ENCODE results near the gene TREML2. TPM values are rescaled to one million over a fixed set of nuclear protein-coding genes. Genes with fewer than 3 reads are reported as not detected.

TREML2 gene
- total and polyA plus RNA-seq, 12 donors: 0.06 to 0.19 (median 0.18) TPM; not detected in 9

- TF ChIP-seq CTCF (IDR thresholded peaks at IDR 0.05): no peak
- TF ChIP-seq POLR2A (IDR thresholded peaks at IDR 0.05): no peak
- intact Hi-C loops (cut with DNase I): no loop called here
These were observed 50.3 kb downstream of the TREML2 start for GRCh38 chr6:41150671-41151070.

DNA sequence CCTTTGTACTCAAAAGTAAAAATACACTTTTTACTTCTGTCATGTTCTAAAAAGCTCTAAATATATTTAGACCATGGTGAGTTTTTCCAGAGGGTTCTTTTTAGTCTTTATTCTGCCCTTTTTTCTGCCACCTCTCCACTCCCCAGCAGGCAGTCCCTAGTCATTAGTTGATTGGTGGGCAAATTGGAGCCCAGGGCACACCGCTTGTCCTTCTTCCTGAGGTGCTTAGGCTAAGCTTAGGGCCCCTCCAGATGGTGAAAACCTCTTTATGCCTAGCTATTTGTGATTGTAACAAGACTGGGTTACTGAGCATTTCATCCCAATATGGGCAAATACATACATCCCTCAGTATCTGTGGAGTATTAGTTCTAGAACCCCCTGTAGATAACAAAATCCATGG lies 53.0 kb downstream of the TREML2 start:
- Histone ChIP-seq H3K9me3 (replicated peaks in 1 of 3) (peaks cover 0 to 4% (median 0%) of the 10 kb centered on the region in 3 donors), H3K4me3 (no peak overlapping the region), H3K27ac (no peak overlapping the region), H3K4me1 (replicated peaks in 1 of 2) (no peaks in the 10 kb centered on the region), H3K27me3 (no peaks in the 10 kb centered on the region), H3K36me3 (replicated peaks in 1 of 2) (peaks cover 0 to 5% of the 10 kb centered on the region in 2 donors)
- intact Hi-C loops (cut with DNase I): no loop called here
- DNase-seq: no peak
- TF ChIP-seq CTCF (IDR thresholded peaks at IDR 0.05) (no peak), POLR2A (IDR thresholded peaks at IDR 0.05) (no peak)
- WGBS, 4 donors: 100% methylated on average over 1 of the region's 1 CpG

More at GRCh38 chr6:41150671-41151070, 50.3 kb downstream of the TREML2 start:
- H3K9me3 ChIP-seq (replicated peaks in 1 of 3): peaks cover 0 to 4% (median 0%) of the 10 kb centered on the region in 3 donors
- H3K4me1 ChIP-seq (replicated peaks in 1 of 2): no peaks in the 10 kb centered on the region
- H3K4me3 ChIP-seq: no peak overlapping the region
- WGBS, 4 donors: 83 to 92% (median 87%) methylated on average over 1 of the region's 1 CpG; no CpG with 5 or more reads in 1 of the 4 donors
- no peak for DNase-seq
- H3K27ac ChIP-seq: no peak overlapping the region
- H3K27me3 ChIP-seq: no peaks in the 10 kb centered on the region
- peaks cover 0 to 5% of the 10 kb centered on the region in 2 donors for H3K36me3 ChIP-seq (replicated peaks in 1 of 2)

Small RNAs within 50 kb of the gene (small RNA-seq; reads per million reads assigned to genes)
- gene AL391903.2 (0 reads per million in 2 donors), gene RNA5SP207 (1.8 to 3.9 reads per million in 2 donors)

Other genes starting within 250 kb of the TREML2 start
- gene UNC5CL, start 161.9 kb downstream of the TREML2 start, total RNA-seq: 1 to 10 TPM in 4 of 9 donors, under 1 TPM in 5; 0.52 to 1.2 (median 0.65) TPM
- 1 to 10 TPM in 2 of 3 donors, under 1 TPM in 1; 0.20 to 1.6 (median 1.2) TPM for gene UNC5CL, start 161.9 kb downstream of the TREML2 start, polyA plus RNA-seq
- gene TSPO2, start 158.7 kb downstream of the TREML2 start, total RNA-seq: under 1 TPM in 1 of 9 donors, not detected in 8; 0.44 TPM
- gene TSPO2, start 158.7 kb downstream of the TREML2 start, polyA plus RNA-seq: not detected
- 1 to 10 TPM in 5 of 9 donors, under 1 TPM in 2, not detected in 2; 0.28 to 3.7 (median 1.2) TPM for gene APOBEC2, start 147.9 kb downstream of the TREML2 start, total RNA-seq
- gene APOBEC2, start 147.9 kb downstream of the TREML2 start, polyA plus RNA-seq: under 1 TPM in 2 of 3 donors, not detected in 1; 0.38 to 0.81 TPM
- gene OARD1, start 128.8 kb downstream of the TREML2 start, total RNA-seq: 10 to 100 TPM; 10.1 to 35.5 (median 22.1) TPM
- gene OARD1, start 128.8 kb downstream of the TREML2 start, polyA plus RNA-seq: 10 to 100 TPM; 21.5 to 44.4 (median 26.1) TPM
- gene NFYA, start 128.2 kb downstream of the TREML2 start, total RNA-seq: 10 to 100 TPM in 8 of 9 donors, 1 to 10 TPM in 1; 7.1 to 21.0 (median 14.2) TPM
- 10 to 100 TPM in 1 of 3 donors, 1 to 10 TPM in 2; 6.4 to 21.4 (median 7.4) TPM for gene NFYA, start 128.2 kb downstream of the TREML2 start, polyA plus RNA-seq
- 1 to 10 TPM in 3 of 9 donors, under 1 TPM in 4, not detected in 2; 0.28 to 2.5 (median 0.68) TPM for gene TREML1, start 46.8 kb downstream of the TREML2 start, total RNA-seq
- 1 to 10 TPM in 2 of 3 donors, under 1 TPM in 1; 0.42 to 4.7 (median 3.2) TPM for gene TREML1, start 46.8 kb downstream of the TREML2 start, polyA plus RNA-seq
- gene TREM2, start 38.0 kb downstream of the TREML2 start, total RNA-seq: 10 to 100 TPM in 6 of 9 donors, 1 to 10 TPM in 2, under 1 TPM in 1; 0.67 to 42.5 (median 13.8) TPM
- gene TREM2, start 38.0 kb downstream of the TREML2 start, polyA plus RNA-seq: 10 to 100 TPM; 11.7 to 39.1 (median 23.4) TPM
- under 1 TPM in 1 of 9 donors, not detected in 8; 0.06 TPM for gene TREML4, start 27.2 kb upstream of the TREML2 start, total RNA-seq
- not detected for gene TREML4, start 27.2 kb upstream of the TREML2 start, polyA plus RNA-seq
- 1 to 10 TPM in 3 of 9 donors, under 1 TPM in 3, not detected in 3; 0.44 to 3.8 (median 1.0) TPM for gene TREM1, start 85.5 kb upstream of the TREML2 start, total RNA-seq
- gene TREM1, start 85.5 kb upstream of the TREML2 start, polyA plus RNA-seq: 1 to 10 TPM in 1 of 3 donors, under 1 TPM in 2; 0.37 to 2.0 (median 0.66) TPM
- gene NCR2, start 134.5 kb upstream of the TREML2 start, total RNA-seq: not detected
- gene NCR2, start 134.5 kb upstream of the TREML2 start, polyA plus RNA-seq: not detected

All from adrenal gland (tissue), 12 donors.